HG03280 (cell line): ENCODE data around the gene DLG5.

ENCODE experiments used
- ATAC-seq: cut with Tn5 transposase; IDR thresholded peaks from one replicate; pipeline ENCODE4 v1.9.1; 2021; ENCODE audit warnings: mild to moderate bottlenecking, moderate library complexity; ENCODE audit not compliant: unreplicated experiment

The DLG5 gene

DNA sequence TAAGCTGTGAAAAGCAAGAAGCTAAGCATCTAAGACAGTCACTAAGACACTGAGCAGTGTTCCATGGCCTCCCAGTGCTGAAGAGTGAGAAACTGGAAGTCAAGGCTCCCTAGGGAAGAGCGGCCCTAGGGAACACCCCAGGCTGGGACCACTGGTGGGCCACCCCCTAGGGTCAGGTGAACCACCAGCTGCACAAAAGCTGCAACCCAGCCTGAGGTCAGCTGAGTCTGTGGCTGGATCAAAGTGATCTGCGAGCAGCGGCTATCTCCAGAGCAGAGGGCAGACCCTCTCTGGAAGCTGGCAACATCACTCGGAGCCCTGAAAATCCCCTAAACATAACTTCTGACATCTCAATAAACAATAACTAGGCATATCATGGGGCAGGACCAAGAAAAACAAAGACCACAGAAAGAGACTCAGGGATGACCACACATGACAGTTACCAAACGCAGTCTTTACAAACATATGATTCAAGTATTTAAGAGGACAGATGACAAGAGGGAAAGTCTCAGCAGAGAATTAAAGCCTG, 125.8 kb downstream of the DLG5 start:
- ATAC-seq = no peak

DNA sequence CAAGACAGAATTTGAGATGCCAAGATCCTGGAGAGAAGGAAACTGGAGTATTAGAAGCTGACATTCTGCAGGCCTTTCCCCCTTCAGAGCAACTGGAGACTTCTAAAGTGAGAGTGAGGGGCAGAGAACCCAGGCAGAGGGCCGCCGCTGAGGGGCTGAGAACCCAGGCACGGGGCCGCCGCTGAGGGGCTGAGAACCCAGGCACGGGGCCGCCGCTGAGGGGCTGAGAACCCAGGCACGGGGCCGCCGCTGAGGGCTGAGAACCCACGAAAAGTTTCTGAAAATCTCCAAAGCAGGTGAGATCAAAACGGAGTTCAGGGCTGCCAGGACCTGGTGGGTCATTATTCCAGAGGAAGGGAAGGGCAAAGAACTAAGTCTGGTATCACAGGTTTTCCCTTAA, 126.2 kb downstream of the DLG5 start:
- no peak for ATAC-seq

DNA sequence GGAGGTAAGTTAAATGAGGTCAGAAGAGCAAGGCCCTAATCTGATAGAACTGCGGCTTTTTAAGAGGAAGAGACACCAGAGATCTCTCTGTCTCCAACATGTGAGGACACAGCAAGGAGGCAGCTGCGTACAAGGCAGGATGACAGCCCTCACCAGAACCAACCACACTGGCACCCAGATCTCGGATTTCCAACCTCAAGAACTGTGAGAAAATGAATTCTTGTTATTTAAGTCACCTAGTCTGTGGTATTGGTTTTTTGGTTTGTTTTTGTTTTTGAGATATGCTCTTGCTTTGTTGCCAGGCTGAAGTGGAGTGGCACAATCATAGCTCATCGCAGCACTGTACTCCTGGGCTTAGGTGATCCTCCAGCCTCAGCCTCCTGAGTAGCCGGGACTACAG, 127.2 kb downstream of the DLG5 start:
- no peak for ATAC-seq

DNA sequence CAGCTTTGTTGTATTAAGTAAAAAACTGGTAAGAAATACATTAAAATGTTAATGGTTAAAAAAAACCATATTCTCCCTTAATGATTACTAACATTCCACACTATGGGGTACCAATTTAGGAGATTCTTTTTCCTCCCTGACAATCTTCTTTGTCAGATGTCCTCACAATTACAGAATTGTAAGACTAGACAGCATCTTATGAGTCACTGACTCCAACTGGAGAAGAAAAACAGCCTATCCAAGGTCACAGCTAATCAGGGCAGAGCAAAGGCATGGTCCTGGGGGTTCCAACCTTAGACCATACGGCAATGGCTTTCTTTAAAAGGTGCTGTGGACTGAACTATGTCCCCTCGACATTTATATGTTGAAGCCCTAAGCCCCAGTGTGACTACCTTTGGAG, 127.6 kb downstream of the DLG5 start:
- no peak for ATAC-seq

GRCh38 chr10:77796311-77796915, 130.1 kb downstream of the DLG5 start:
- no peak for ATAC-seq

DNA sequence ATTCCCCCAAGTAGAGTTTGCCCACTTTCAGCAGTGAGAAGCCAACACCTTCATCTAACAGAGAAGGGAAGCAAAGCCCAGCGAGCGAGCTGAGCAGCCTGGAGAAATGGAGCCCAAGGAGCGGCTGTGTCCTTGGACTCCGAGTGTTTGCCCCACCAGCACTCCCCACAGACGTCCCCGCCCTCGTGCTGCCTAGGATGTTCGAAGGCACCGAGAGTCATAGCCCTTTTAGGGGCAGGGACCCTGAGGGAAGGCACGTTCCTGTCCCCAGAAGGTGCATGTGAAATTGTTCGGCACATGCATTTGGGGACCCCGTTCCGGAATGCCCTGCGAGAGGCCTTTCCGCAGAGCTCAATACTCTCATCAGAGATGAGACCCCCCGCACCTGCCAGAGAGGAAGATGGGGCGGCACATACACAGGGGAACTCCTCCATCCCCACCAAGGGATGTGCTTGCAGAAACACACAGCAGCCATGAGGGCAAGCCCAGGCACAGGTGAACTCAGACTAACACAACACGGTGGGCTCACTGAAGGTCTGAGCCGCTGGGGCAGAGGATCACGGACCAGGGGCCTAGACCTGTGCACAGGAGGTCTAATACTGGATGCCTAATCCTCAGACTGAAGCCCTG, 131.0 kb downstream of the DLG5 start:
- no peak for ATAC-seq

DNA sequence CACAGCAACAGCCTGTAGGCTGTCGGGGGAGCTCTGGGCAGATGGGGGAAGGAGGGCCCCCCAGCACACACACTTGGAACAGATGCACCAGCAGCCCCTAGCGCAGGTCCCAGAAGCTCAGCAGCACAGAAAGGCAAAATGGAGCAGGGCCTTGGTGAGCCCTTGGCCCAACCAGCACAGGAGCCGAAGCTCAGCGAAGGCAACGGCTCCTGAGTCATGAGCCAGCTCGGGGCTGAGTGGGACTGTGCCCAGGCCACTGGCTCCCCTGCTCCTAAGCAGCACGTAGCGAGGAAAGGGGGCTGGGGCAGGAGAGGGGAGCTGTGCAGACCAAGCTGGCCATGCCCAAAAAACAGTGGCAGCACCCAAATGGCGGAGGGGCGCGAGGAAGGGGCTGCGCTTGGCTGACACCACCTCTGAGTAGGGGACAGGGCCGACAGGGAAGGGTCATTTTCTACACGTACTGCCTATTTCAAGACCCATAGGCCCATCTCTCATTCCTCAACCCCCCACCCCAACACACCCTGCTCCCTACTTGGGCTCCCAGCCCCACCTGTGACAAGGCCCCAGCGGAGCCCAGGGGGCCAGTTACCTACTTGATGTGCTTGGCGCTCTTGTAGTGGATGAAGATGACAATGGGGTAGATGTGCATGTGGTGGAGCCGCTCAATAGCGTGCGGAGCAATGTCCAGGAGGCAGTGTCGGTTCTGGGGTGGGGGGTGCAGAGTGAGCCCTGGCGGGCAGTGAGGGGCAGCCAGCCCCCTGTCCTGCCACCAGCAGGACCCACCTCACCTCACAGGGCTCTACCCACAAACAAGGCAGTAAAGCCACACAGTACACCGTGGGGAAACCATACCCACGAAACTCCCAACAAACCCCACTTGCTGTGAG, 132.1 kb downstream of the DLG5 start:
- ATAC-seq = no peak

DNA sequence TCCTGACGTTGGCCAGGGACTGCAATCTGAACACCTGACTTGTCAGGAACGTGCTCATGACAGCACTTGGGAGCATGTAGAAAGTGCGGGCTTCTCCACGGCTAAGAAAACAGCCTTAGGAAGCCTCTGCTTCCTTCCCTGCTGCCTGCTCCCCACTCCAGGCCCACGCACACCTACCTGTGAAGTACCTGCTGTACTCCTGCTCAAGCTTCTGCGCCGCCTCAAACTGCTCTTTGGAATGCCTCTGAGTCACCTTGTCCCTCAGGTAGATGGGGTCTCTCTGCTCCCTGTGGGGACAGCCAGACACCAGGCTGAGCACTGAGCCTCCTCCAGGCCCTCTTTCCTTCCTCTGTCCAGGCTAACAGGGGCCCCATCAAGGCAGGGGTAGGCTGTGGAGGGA, 132.7 kb downstream of the DLG5 start:
- ATAC-seq = no peak

GRCh38 chr10:77792155-77792554, 134.4 kb downstream of the DLG5 start:
- no peak for ATAC-seq

DNA sequence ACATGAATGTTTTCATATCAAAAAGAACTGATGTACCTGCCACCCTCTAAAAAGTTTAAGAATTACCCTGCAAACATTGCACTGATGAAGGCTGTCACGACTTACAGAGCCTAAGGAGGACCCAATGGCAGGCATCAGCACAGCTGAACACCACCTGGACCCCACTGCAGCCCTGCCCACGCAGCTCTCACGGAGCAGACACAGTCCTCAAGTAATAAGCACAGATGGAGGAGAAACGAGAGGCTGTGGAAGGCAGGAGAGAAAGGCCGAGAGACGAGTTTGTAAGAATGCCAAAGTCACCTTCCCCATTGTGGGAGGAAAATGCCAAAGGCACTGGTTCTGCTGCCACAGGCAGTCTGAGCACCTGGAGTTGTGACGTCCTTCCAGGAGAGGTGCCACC, 135.0 kb downstream of the DLG5 start:
- ATAC-seq = no peak

GRCh38 chr10:77789861-77790260, 136.7 kb downstream of the DLG5 start:
- ATAC-seq = no peak

- ATAC-seq = no peak
These were observed 137.5 kb downstream of the DLG5 start for GRCh38 chr10:77789016-77789415.

DNA sequence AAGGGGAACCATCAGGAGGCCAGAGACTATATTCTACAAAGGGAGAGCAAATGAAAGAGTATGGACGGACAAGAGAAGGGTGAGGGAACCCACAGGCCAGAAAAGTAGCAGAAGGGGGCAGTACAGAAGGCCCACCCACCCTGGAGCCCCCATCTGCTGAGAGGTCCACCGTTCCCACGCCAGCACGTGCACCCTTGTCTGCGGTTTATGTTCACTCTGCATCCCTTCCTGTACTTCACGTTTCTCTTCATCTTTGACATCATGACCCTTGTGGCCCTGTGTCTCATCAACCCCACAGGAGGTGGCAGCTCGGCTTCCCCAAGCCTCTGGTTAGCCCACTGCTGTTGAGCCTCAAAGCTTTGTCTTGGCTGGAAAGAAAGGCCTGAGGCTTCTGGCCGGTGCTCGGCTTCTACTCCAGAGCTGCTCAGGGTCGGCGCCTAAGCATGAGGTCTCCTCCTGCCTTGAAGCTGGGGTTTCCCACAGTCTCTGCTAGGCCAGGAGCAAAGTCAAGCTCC, 138.0 kb downstream of the DLG5 start:
- no peak for ATAC-seq

DNA sequence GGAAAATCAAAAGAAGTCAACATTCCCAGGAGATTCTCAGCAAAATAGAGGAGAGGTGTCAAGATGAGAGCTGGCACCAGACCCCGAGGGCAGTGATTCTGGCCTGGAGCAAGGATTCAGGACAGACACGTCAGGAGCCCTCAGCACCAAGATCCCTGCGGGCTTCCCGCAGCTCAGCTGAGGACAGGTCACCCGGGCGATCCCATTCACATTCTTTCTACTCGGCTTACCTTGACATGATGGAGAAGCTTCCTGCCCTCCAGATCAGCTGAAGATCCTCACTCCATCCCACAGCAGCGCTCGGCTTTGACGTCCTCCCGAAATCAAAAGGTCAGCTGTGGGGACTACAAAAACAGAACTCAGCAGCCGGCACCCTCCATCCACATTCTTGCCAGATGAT, 139.1 kb downstream of the DLG5 start:
- no peak for ATAC-seq

DNA sequence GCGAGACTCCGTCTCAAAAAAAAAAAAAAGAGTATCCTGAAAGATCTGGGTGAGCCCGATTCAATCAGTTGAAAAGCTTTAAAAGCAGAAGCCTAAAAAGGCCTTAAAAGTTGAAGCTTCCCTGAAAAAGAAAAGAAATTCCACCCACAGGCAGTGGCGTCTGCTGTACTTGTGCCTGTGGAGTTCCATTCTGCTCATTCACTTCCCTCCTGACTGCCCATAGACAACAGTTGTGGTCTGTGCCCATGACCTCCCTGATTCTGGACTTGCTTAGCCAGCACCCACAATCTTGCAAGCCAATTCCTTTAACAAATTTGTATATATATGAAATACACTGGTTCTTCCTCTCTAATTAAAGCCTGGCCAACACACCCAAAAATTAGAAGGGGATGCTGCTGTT, 141.7 kb downstream of the DLG5 start:
- ATAC-seq = no peak

GRCh38 chr10:77782328-77783061, 144.1 kb downstream of the DLG5 start:
- ATAC-seq = no peak

GRCh38 chr10:77781451-77782327, 144.9 kb downstream of the DLG5 start:
- ATAC-seq = no peak

GRCh38 chr10:77780180-77780579, 146.4 kb downstream of the DLG5 start:
- ATAC-seq = no peak

- ATAC-seq = no peak
These were observed 150.1 kb downstream of the DLG5 start for GRCh38 chr10:77776487-77776886.

DNA sequence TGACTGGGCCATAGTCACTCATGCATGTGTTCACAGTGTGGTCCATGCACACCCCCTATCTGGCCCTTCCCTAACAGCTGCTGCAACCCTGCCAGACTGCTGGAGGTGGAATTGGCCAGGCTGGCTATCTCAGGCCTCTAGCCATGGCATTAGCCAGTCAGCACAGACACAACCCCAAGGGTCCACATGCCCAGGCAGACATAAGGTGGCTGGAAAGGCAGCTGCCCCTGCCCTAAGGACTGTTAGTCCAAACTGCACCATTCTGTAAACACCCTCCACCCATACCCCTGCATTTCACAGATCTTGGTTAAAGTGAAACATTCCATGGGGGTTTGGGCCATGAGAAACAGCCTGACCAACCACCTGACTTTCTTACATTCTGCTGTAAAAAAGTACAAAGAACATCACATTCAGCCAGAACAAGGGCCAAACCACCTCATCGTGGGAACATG, 151.6 kb downstream of the DLG5 start:
- no peak for ATAC-seq
